ENCODE data around the gene SLAIN1.

GRCh38 chr13:77745784-77746183 lies 48.3 kb downstream of the SLAIN1 start:
- TF ChIP-seq POLR2A (IDR thresholded peaks at IDR 0.05), result no peak
- TF ChIP-seq CTCF (IDR thresholded peaks at IDR 0.05), result no peak

Measured in body of pancreas (tissue), 4 donors.